Adrenal gland (tissue), 12 donors: ENCODE results near the gene DOK6. TPM values are rescaled to one million over a fixed set of nuclear protein-coding genes. Genes with fewer than 3 reads are reported as not detected.

ENCODE experiments used
- DNase-seq, 7 donors: peaks; one replicate each; pipeline ENCODE4 v3.0.0-alpha.2; 2019 to 2020
- H3K27ac ChIP-seq, 5 donors: fragments of 200-600 bp; sonication (generic) in 4 of 5; 1 replicate in 3 of 5; 2 replicates in 2 of 5; pipeline versions ENCODE4 v1.5.1 to v1.8.0; 2016 to 2020; ENCODE audit warnings: mild to moderate bottlenecking in 1 of 5
- H3K27me3 ChIP-seq: fragments of 200-600 bp; 2 replicates; pipeline ENCODE4 v1.8.0; 2021
- H3K36me3 ChIP-seq, 2 donors: fragments of 200-600 bp; replicated peaks in 1 of 2; 1 replicate in 1 of 2; 2 replicates in 1 of 2; pipeline versions ENCODE4 v1.5.1 to v1.8.0; 2018 to 2022
- H3K4me1 ChIP-seq, 2 donors: fragments of 200-600 bp; replicated peaks in 1 of 2; 1 replicate in 1 of 2; 2 replicates in 1 of 2; pipeline versions ENCODE4 v1.5.1 to v1.8.0; 2018 to 2021
- H3K4me3 ChIP-seq, 4 donors: fragments of 200-600 bp; sonication (generic) in 3 of 4; one replicate each; pipeline ENCODE4 v1.5.1; 2016 to 2018
- H3K9me3 ChIP-seq, 3 donors: fragments of 200-600 bp; sonication (generic) in 1 of 3; replicated peaks in 1 of 3; 1 replicate in 2 of 3; 2 replicates in 1 of 3; pipeline versions ENCODE4 v1.5.1 to v1.8.0; 2016 to 2021
- POLR2A ChIP-seq, 2 donors: fragments of 450-650 bp; IDR thresholded peaks; one replicate each; pipeline ENCODE4 v1.6.1; 2017; ENCODE audit warnings: antibody characterized with exemption in 2 of 2, mild to moderate bottlenecking in 2 of 2, moderate library complexity in 1 of 2
- WGBS, 4 donors: extraction: QIAGEN DNeasy Blood & Tissue Kit in 2 of 4; methylation state at CpG; one replicate each; pipeline versions ENCODE4 v1.1.5 to v1.1.7; 2013 to 2017; 5-methylcytosine and 5-hydroxymethylcytosine counted together
- intact Hi-C, 2 donors: fragments of 100-400 bp; cut with DNase I; formaldehyde crosslinking; loops; one replicate each; pipeline versions ENCODE4 v1.14.1 to v1.15.0; 2022 to 2023
- polyA plus RNA-seq, 3 donors: library from polyadenylated mRNA; stranded (reverse); fragments of 200-250 nt in 2 of 3; fragments of 350-450 nt in 1 of 3; fragmentation: Illumina TruSeq in 1 of 3; extraction: RNeasy Lipid Tissue Mini Kit (QIAGEN cat#74804) in 1 of 3; gene quantifications; one replicate each; pipeline ENCODE4 v1.2.3, GENCODE V29; 2013 to 2014
- total RNA-seq, 9 donors: library from RNA; depleted of rRNA in 4 of 9; stranded (reverse); fragments of >200 nt in 4 of 9; fragments of 120-200 nt in 1 of 9; fragmentation: NEBNext Ultra II Directional in 1 of 9; extraction: Animal tissue kit (Norgen Biotek cat#: 25700) in 1 of 9; gene quantifications; one replicate each; pipeline versions ENCODE4 v1.1.0 to v1.2.4, GENCODE V29; 2013 to 2023
- TF ChIP-seq, protein P1 (sequence below), 6 experiments: fragments of 450-650 bp in 4 of 6; fragments of 200-600 bp in 2 of 6; sonication (generic) in 1 of 6; IDR thresholded peaks; 1 replicate in 5 of 6; 2 replicates in 1 of 6; pipeline versions ENCODE4 v1.5.1 to v1.8.0; 2016 to 2021; ENCODE audit warnings: antibody characterized with exemption in 6 of 6, mild to moderate bottlenecking in 2 of 6, moderate library complexity in 1 of 6
- donor health status: healthy with polysubstance abuse.
- donor health status: Bipolar disorder and iron deficiency.
- donor health status: DM: yes; HTN: yes; CAD: no.
- donor health status: DM: no; HTN: no; CAD: no.
- donor health status: DM: no; HTN: no; CAD: no.
- donor health status: DM: yes; HTN: yes; CAD: no.

Gene DOK6
- total and polyA plus RNA-seq, 12 donors, result 0.24 to 4.5 (median 0.76) TPM

DNA sequence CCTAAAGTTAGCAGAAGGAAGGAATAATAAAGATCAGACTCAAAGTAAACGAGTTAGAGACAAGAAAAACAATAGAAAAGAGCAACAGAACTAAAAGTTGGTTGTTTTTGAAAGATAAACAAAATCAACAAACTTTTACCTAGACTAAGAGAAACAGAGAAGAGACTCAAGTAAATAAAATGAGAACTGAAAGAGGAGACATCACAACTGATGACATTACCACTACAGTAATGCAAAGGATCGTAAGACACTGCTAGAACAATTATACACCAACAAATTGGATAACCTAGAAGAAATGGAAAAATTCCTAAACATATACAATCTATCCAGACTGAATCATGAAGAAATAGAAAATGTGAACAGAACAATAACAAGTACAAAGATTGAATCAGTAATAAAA is 407.7 kb downstream of the DOK6 start:
- Histone ChIP-seq H3K36me3 (no peaks in the 10 kb centered on the region), H3K27me3 (no peaks in the 10 kb centered on the region), H3K4me1 (no peaks in the 10 kb centered on the region), H3K9me3 (no peaks in the 10 kb centered on the region), H3K27ac (no peak overlapping the region), H3K4me3 (no peak overlapping the region)
- no peak for TF ChIP-seq POLR2A (IDR thresholded peaks at IDR 0.05)
- TF ChIP-seq, protein P1, sequence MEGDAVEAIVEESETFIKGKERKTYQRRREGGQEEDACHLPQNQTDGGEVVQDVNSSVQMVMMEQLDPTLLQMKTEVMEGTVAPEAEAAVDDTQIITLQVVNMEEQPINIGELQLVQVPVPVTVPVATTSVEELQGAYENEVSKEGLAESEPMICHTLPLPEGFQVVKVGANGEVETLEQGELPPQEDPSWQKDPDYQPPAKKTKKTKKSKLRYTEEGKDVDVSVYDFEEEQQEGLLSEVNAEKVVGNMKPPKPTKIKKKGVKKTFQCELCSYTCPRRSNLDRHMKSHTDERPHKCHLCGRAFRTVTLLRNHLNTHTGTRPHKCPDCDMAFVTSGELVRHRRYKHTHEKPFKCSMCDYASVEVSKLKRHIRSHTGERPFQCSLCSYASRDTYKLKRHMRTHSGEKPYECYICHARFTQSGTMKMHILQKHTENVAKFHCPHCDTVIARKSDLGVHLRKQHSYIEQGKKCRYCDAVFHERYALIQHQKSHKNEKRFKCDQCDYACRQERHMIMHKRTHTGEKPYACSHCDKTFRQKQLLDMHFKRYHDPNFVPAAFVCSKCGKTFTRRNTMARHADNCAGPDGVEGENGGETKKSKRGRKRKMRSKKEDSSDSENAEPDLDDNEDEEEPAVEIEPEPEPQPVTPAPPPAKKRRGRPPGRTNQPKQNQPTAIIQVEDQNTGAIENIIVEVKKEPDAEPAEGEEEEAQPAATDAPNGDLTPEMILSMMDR (IDR thresholded peaks at IDR 0.05), result no peak
- intact Hi-C loops, result no loop called here
- WGBS, 4 donors, result 63 to 74% (median 72%) methylated on average over 2 of the region's 2 CpGs
- DNase-seq, result no peak

- intact Hi-C loops, result no loop called here
- no peaks in the 10 kb centered on the region for H3K9me3 ChIP-seq
- no peak overlapping the region for H3K4me3 ChIP-seq
- H3K27ac ChIP-seq, result no peak overlapping the region
- WGBS, 4 donors, result 78 to 89% (median 79%) methylated on average over 1 of the region's 1 CpG
- H3K4me1 ChIP-seq, result no peaks in the 10 kb centered on the region
- no peaks in the 10 kb centered on the region for H3K27me3 ChIP-seq
- DNase-seq, result no peak
- TF ChIP-seq, protein P1 (IDR thresholded peaks at IDR 0.05), result no peak
- no peak for TF ChIP-seq POLR2A (IDR thresholded peaks at IDR 0.05)
- no peaks in the 10 kb centered on the region for H3K36me3 ChIP-seq
Observed at GRCh38 chr18:69813559-69813958, 412.9 kb downstream of the DOK6 start.

- H3K36me3 ChIP-seq, result no peaks in the 10 kb centered on the region
- no peak for DNase-seq
- no peak overlapping the region for H3K27ac ChIP-seq
- no peak overlapping the region for H3K4me3 ChIP-seq
- WGBS, 4 donors, result 72 to 76% (median 75%) methylated on average over 4 of the region's 4 CpGs
- no peaks in the 10 kb centered on the region for H3K9me3 ChIP-seq
- no peaks in the 10 kb centered on the region for H3K4me1 ChIP-seq
- TF ChIP-seq, protein P1 (IDR thresholded peaks at IDR 0.05), result no peak
- TF ChIP-seq POLR2A (IDR thresholded peaks at IDR 0.05), result no peak
- H3K27me3 ChIP-seq, result no peaks in the 10 kb centered on the region
- intact Hi-C loops, result no loop called here
Observed at GRCh38 chr18:69814861-69815385, 414.2 kb downstream of the DOK6 start.

GRCh38 chr18:69817335-69817940 is 416.8 kb downstream of the DOK6 start:
- TF ChIP-seq, protein P1 (IDR thresholded peaks at IDR 0.05), result no peak
- TF ChIP-seq POLR2A (IDR thresholded peaks at IDR 0.05), result no peak
- no peaks in the 10 kb centered on the region for H3K27me3 ChIP-seq
- H3K4me3 ChIP-seq, result no peak overlapping the region
- WGBS, 4 donors, result 74 to 86% (median 81%) methylated on average over 5 of the region's 5 CpGs
- no peak overlapping the region for H3K27ac ChIP-seq
- no peak for DNase-seq
- no peaks in the 10 kb centered on the region for H3K36me3 ChIP-seq
- H3K9me3 ChIP-seq, result no peaks in the 10 kb centered on the region
- intact Hi-C loops, result no loop called here
- no peaks in the 10 kb centered on the region for H3K4me1 ChIP-seq
